Liver (tissue), 3 donors: ENCODE data around the gene ACOT7.

Source experiments
- GABPA ChIP-seq, 2 donors: IDR thresholded peaks in 1 of 2; conservative IDR thresholded peaks in 1 of 2; 2 replicates each; pipeline ENCODE4 v1.6.1; 2016; ENCODE audit warnings: antibody characterized with exemption in 2 of 2, mild to moderate bottlenecking in 1 of 2, moderate library complexity in 1 of 2
- JUND ChIP-seq, 2 donors: IDR thresholded peaks; 2 replicates each; pipeline ENCODE4 v1.6.1; 2016; ENCODE audit warnings: antibody characterized with exemption in 2 of 2
- NR2F2 ChIP-seq: IDR thresholded peaks from 2 replicates; pipeline ENCODE4 v1.6.1; 2016; ENCODE audit warnings: antibody characterized with exemption
- RAD21 ChIP-seq, 2 donors: IDR thresholded peaks; 2 replicates each; pipeline ENCODE4 v1.6.1; 2016; ENCODE audit warnings: antibody characterized with exemption in 2 of 2, mild to moderate bottlenecking in 2 of 2
- SP1 ChIP-seq: IDR thresholded peaks from 2 replicates; pipeline ENCODE4 v1.6.1; 2018; ENCODE audit warnings: antibody characterized with exemption, mild to moderate bottlenecking
- TAF1 ChIP-seq: conservative IDR thresholded peaks from 2 replicates; pipeline ENCODE4 v1.6.1; 2016; ENCODE audit warnings: antibody characterized with exemption, mild to moderate bottlenecking
- YY1 ChIP-seq: IDR thresholded peaks from 2 replicates; pipeline ENCODE4 v1.6.1; 2016; ENCODE audit warnings: antibody characterized with exemption, mild to moderate bottlenecking
- TF ChIP-seq, protein P1 (sequence below): fragments of 150-350 bp; IDR thresholded peaks from 2 replicates; pipeline ENCODE4 v1.5.1; 2017; ENCODE audit warnings: improper control_type of control experiment, low read depth, low read length; ENCODE audit not compliant: missing input control
- donor health status: healthy.
- donor health status: healthy.

DNA sequence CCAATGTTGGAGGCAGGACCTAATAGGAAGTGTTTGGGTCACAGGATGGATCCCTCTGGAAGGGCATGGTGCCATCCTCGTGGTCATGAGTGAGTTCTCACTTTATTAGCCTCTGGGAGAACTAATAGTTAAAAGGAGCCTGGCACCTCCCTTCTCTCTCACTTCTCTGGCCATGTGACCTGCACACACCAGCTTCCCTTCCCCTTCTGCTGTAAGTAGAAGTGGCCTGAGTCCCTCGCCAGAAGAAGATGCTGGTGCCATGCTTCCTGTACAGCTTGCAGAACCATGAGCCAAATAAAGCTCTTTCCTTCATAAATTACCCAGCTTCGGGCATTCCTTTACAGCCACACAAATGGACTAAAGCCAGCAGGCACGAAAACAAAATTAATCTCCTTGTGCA is 23.6 kb downstream of the ACOT7 start:
- no peak for TF ChIP-seq YY1
- no peak for TF ChIP-seq GABPA (IDR thresholded peaks at IDR 0.05 in 1 of 2, conservative IDR thresholded peaks at IDR 0.05 in 1 of 2)
- TF ChIP-seq RAD21 (IDR thresholded peaks at IDR 0.05), result no peak
- TF ChIP-seq, protein P1, sequence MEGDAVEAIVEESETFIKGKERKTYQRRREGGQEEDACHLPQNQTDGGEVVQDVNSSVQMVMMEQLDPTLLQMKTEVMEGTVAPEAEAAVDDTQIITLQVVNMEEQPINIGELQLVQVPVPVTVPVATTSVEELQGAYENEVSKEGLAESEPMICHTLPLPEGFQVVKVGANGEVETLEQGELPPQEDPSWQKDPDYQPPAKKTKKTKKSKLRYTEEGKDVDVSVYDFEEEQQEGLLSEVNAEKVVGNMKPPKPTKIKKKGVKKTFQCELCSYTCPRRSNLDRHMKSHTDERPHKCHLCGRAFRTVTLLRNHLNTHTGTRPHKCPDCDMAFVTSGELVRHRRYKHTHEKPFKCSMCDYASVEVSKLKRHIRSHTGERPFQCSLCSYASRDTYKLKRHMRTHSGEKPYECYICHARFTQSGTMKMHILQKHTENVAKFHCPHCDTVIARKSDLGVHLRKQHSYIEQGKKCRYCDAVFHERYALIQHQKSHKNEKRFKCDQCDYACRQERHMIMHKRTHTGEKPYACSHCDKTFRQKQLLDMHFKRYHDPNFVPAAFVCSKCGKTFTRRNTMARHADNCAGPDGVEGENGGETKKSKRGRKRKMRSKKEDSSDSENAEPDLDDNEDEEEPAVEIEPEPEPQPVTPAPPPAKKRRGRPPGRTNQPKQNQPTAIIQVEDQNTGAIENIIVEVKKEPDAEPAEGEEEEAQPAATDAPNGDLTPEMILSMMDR, result no peak
- no peak for TF ChIP-seq JUND (IDR thresholded peaks at IDR 0.05)
- no peak for TF ChIP-seq SP1
- TF ChIP-seq NR2F2, result no peak
- TF ChIP-seq TAF1, result no peak
